Mesothelial cell of epicardium (in vitro differentiated cells): ENCODE results near the gene SUPT4H1. TPM values are rescaled to one million over a fixed set of nuclear protein-coding genes. Genes with fewer than 3 reads are reported as not detected.

Experiments used
- DNase-seq, 2 experiments: peaks; one replicate each; pipeline ENCODE4 v3.0.0; 2021; ENCODE audit warnings: low spot score in 2 of 2; ENCODE audit not compliant: unreplicated experiment in 2 of 2
- H3K27ac Mint-ChIP-seq: 2 replicates; pipeline ENCODE4 v1.8.0; 2021; ENCODE audit warnings: mixed read lengths
- H3K27me3 Mint-ChIP-seq: 2 replicates; pipeline ENCODE4 v1.8.0; 2021; ENCODE audit warnings: low read depth, mixed read lengths
- H3K36me3 Mint-ChIP-seq: 2 replicates; pipeline ENCODE4 v1.8.0; 2021; ENCODE audit warnings: mixed read lengths
- H3K4me1 Mint-ChIP-seq: 2 replicates; pipeline ENCODE4 v1.8.0; 2021; ENCODE audit warnings: mixed read lengths
- H3K4me3 Mint-ChIP-seq: 2 replicates; pipeline ENCODE4 v1.8.0; 2021; ENCODE audit warnings: mild to moderate bottlenecking, moderate library complexity, mixed read lengths
- H3K9me3 Mint-ChIP-seq: 2 replicates; pipeline ENCODE4 v1.8.0; 2021; ENCODE audit warnings: mixed read lengths
- total RNA-seq: library from RNA; stranded (reverse); gene quantifications from 3 replicates; pipeline ENCODE4 v1.2.1, GENCODE V29; 2021
- TF ChIP-seq, protein P1 (sequence below): fragments of 200-600 bp; sonication (generic); IDR thresholded peaks from one replicate; pipeline ENCODE4 v1.5.0; 2021; ENCODE audit warnings: antibody characterized with exemption; ENCODE audit not compliant: unreplicated experiment

SUPT4H1 gene
- total RNA-seq, 1 donor from 2014 or later, result 76.8 TPM

DNA sequence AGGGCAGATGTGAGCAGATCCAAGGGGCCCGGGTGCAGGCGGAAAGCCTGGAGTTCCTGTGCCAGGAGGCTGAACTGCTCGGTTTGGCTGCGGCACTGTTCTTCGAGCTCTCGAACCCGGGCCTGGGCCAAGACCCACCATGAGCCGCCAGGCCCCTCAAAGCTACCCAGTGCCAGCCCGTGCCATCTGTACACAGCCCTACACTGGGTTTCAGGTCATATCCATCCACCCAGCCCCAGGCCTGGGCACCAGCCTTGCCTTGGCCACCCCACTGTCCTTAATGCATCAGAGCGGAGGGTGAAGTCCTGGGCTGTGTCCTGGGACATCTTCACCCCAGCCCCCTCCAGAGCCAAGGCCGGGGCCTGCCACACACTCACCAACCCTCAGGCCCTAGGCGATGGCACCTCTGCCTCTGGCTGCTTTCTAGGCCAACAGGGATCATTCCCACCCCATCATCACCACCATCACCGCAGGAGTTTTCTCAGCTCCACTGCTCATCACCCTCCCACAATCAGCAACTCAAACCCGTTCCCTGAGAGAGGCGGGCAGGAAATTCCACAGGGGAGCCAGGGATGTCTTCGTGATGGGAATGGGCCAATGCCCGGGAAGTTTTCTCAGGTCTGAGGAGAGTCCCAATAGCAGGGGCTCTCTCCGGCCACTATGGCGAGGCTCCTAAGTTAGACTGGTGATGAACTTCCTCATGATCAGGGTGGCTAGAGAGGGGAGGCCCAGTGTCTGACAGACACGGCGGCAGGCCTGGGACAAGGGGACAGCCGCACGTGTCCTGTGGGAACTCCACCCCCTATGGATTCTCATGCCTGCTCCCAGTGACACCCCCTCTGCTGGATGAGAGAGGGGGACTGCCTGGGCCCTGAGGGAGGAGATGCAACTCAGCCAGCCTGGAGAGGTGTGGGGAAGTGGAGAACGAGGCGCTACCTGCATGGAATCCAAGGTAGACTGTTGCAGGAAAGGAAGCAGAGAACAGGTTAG lies 32.5 kb downstream of the SUPT4H1 start:
- H3K27me3 Mint-ChIP-seq, result no peaks in the 10 kb centered on the region
- TF ChIP-seq, protein P1, sequence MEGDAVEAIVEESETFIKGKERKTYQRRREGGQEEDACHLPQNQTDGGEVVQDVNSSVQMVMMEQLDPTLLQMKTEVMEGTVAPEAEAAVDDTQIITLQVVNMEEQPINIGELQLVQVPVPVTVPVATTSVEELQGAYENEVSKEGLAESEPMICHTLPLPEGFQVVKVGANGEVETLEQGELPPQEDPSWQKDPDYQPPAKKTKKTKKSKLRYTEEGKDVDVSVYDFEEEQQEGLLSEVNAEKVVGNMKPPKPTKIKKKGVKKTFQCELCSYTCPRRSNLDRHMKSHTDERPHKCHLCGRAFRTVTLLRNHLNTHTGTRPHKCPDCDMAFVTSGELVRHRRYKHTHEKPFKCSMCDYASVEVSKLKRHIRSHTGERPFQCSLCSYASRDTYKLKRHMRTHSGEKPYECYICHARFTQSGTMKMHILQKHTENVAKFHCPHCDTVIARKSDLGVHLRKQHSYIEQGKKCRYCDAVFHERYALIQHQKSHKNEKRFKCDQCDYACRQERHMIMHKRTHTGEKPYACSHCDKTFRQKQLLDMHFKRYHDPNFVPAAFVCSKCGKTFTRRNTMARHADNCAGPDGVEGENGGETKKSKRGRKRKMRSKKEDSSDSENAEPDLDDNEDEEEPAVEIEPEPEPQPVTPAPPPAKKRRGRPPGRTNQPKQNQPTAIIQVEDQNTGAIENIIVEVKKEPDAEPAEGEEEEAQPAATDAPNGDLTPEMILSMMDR, result no peak
- no peak overlapping the region for H3K4me3 Mint-ChIP-seq
- H3K4me1 Mint-ChIP-seq, result peaks cover 9% of the 10 kb centered on the region
- no peaks in the 10 kb centered on the region for H3K9me3 Mint-ChIP-seq
- no peak overlapping the region for H3K27ac Mint-ChIP-seq
- DNase-seq, result peak in 1 of 2 experiments; percentile 12
- H3K36me3 Mint-ChIP-seq, result peaks cover 13% of the 10 kb centered on the region

DNA sequence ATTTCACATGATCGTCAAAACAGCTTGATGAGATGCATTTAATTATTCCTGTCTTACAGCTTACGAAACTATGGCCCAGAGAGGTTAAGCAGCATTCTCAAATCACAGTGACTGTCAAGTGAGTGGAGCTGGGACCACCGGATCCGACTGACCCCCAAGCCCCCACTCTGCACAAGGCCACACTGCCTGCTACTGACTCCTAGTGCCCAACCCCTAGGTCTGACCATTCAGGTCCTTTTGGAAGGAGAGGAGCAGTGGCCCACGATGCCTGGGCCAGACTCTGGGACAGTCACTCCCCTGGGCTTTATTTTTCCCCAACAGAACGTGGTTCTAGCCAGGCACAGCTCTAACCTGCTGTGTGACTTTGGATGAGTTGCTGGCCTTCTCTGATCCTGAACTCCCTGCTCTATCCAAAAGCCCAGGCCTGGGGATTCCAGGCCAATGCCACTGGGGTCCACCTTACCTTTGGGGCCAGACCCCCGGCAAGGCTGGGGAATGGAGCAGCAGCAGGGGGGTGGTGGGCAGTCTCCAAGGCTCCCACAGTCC lies 33.3 kb downstream of the SUPT4H1 start:
- Mint-ChIP-seq H3K27ac (no peak overlapping the region), H3K4me1 (peaks cover 5% of the 10 kb centered on the region), H3K4me3 (no peak overlapping the region), H3K36me3 (peaks cover 19% of the 10 kb centered on the region), H3K9me3 (no peaks in the 10 kb centered on the region), H3K27me3 (no peaks in the 10 kb centered on the region)
- peak in 1 of 2 experiments; percentile 8 for DNase-seq
- TF ChIP-seq, protein P1, result no peak

DNA sequence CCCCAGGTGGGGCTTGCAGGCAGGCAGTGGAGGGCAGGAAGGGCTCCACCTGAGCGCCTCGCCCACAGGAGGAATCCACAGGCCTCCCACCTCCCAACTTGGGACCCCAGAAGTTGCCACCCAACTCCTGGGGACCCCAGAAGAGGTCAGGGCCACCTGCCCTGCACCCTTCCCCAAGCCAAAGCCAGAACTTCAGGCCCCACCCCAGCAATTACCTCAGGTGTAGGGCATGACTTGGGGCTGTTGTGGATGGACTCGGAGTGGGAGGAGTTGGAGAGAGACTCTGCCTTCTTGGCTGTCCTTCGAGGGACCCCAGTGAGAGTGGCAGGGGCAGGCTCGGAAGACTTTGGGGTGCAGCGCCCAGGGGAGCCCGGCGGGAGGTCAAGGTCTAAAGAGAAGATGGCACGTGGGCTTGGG lies 33.9 kb downstream of the SUPT4H1 start:
- no peaks in the 10 kb centered on the region for H3K4me1 Mint-ChIP-seq
- H3K4me3 Mint-ChIP-seq, result no peak overlapping the region
- no peak overlapping the region for H3K27ac Mint-ChIP-seq
- H3K27me3 Mint-ChIP-seq, result no peaks in the 10 kb centered on the region
- DNase-seq, result peak in 1 of 2 experiments; percentile 14
- H3K9me3 Mint-ChIP-seq, result no peaks in the 10 kb centered on the region
- TF ChIP-seq, protein P1, result no peak
- peaks cover 20% of the 10 kb centered on the region for H3K36me3 Mint-ChIP-seq

DNA sequence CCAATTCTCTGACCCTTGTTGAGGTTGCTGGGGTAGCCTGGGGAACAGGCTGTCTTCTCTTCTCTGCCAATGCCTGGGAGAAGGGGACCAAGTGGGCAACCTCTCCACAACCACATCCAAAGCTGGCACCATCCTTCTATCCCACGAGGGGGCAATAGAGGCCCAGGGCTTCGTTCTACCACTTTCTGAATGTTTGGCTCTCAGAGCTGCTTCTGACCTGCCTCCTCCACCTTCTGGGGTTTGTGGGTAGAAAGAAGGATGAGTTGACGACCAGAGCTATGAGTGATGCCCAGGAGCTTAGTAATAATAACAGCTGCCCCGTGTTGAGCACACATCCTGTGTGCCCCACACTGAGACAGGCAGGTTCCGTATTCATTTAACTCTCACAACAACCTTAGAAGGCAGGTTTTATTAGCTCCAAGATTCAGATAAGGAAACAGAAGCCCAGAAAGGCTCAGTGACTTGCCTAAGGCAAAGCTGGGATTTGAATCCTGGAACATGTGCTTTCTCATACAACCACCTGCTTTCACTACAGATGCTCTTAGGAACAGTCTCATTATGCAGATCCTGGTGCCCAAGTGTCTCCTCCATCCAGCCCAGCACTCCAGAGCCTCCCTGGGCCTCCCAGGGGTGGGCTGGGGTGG lies 34.5 kb downstream of the SUPT4H1 start:
- DNase-seq, result peak; percentile 18 to 61
- TF ChIP-seq, protein P1, result peak; percentile 51
- Mint-ChIP-seq H3K27ac (peak overlapping the region; percentile 39), H3K36me3 (peaks cover 20% of the 10 kb centered on the region), H3K4me3 (no peak overlapping the region), H3K27me3 (no peaks in the 10 kb centered on the region), H3K9me3 (no peaks in the 10 kb centered on the region), H3K4me1 (no peaks in the 10 kb centered on the region)

DNA sequence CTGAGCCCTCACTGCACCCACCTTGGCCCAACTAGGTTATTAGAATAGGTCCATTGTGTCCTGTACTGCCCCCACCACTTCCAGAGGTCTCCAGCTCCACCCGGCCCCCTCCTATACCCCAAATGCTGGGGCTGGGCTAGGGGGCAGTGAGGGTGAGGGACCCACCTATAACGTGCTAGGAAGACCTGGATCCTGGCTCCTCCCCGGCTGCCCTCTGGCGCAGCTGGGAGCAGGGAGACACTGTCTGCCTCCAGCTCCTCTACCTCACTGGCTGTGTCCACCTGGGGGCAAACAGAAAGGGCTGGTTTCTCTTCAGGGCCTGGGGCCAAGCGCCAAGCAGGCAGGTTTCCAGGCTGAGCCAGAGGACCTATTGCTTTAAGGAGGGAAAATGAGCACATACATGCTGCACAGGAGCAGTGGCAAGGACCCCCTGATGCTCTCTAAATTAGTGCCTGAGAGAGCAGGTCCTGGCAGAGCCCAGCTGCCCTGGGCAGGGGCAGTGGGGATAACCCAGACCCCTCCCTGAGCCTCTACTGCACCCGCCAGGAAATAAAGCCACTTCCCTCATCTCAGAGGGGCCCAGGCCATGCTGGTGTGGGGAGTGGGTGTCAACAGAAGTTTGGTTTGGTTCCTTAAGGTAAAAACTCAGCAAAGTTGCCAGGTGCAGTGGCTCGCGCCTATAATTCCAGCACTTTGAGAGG lies 35.6 kb downstream of the SUPT4H1 start:
- Mint-ChIP-seq H3K4me1 (no peaks in the 10 kb centered on the region), H3K27me3 (no peaks in the 10 kb centered on the region), H3K9me3 (no peaks in the 10 kb centered on the region), H3K4me3 (no peak overlapping the region), H3K27ac (no peak overlapping the region), H3K36me3 (peaks cover 19% of the 10 kb centered on the region)
- TF ChIP-seq, protein P1, result no peak
- peak in 1 of 2 experiments; percentile 6 for DNase-seq
